Panc1 (cell line): Measurements from ENCODE around the gene CILP2. TPM values are rescaled to one million over a fixed set of nuclear protein-coding genes. Genes with fewer than 3 reads are reported as not detected.

Experiments
- ATAC-seq: fragments of 200-7000 bp; cut with Tn5 transposase; 2 replicates; pipeline ENCODE4 v1.9.1; 2020; ENCODE audit warnings: mild to moderate bottlenecking, moderate library complexity
- BruUV-seq: library from RNA; stranded (reverse); fragments of 400-500 nt; replicated peaks from 2 replicates; lab custom pipeline; 2021; lab: Mats Ljungman, UMichigan
- CTCF ChIA-PET: fragments of 300-600 bp; sonication (Branson Sonifier 250); formaldehyde crosslinking; loops from one replicate; lab custom pipeline; 2022; ENCODE audit warnings: antibody characterized with exemption; lab: Charles Lee
- POLR2A ChIA-PET: fragments of 300-600 bp; sonication (Branson Sonifier 250); formaldehyde crosslinking; loops from one replicate; lab custom pipeline; 2022; ENCODE audit warnings: antibody characterized with exemption; lab: Charles Lee
- DNase-seq: peaks from one replicate; pipeline ENCODE4 v3.0.0-alpha.2; 2010; ENCODE audit warnings: low read depth, low spot score
- H3K27ac ChIP-seq: 2 replicates; pipeline ENCODE4 v1.5.1; 2011; ENCODE audit warnings: mild to moderate bottlenecking, low read length, inconsistent platforms
- H3K27me3 ChIP-seq: fragments of 200-500 bp; sonication (Bioruptor generic); 2 replicates; pipeline ENCODE4 v1.6.0; 2014; ENCODE audit warnings: low read length, inconsistent platforms; ENCODE audit not compliant: control insufficient read depth, insufficient read depth
- H3K36me3 ChIP-seq: fragments of 200-500 bp; sonication (Bioruptor generic); 2 replicates; pipeline ENCODE4 v1.5.1; 2014; ENCODE audit warnings: inconsistent platforms, mild to moderate bottlenecking, low read length, moderate library complexity; ENCODE audit not compliant: control insufficient read depth, insufficient read depth
- H3K4me1 ChIP-seq: 2 replicates; pipeline ENCODE4 v1.5.1; 2011; ENCODE audit warnings: inconsistent platforms, mild to moderate bottlenecking, low read length, moderate library complexity; ENCODE audit not compliant: control insufficient read depth, insufficient read depth
- H3K4me3 ChIP-seq, 2 experiments: 2 replicates each; pipeline ENCODE4 v1.5.1; 2011 to 2012; ENCODE audit warnings: low read depth in 2 of 2, low read length in 2 of 2, mild to moderate bottlenecking in 2 of 2, inconsistent platforms in 1 of 2, moderate library complexity in 1 of 2
- H3K9me3 ChIP-seq: fragments of 200-500 bp; sonication (Bioruptor generic); 2 replicates; pipeline ENCODE4 v1.5.1; 2014; ENCODE audit warnings: low read depth, mild to moderate bottlenecking, inconsistent platforms, low read length, moderate library complexity; ENCODE audit not compliant: control insufficient read depth, insufficient read depth
- CTCF ChIP-seq: fragments of 450-650 bp; IDR thresholded peaks from 2 replicates; pipeline ENCODE4 v1.5.1; 2017; ENCODE audit warnings: mild to moderate bottlenecking
- POLR2AphosphoS5 ChIP-seq: IDR thresholded peaks from 2 replicates; pipeline ENCODE4 v1.6.1; 2012; ENCODE audit warnings: mild to moderate bottlenecking, low read depth, low read length, moderate library complexity
- REST ChIP-seq, 2 experiments: IDR thresholded peaks; 2 replicates each; pipeline ENCODE4 v1.6.1; 2011 to 2012; ENCODE audit warnings: low read depth in 2 of 2, control low read depth in 1 of 2, low read length in 1 of 2, mild to moderate bottlenecking in 1 of 2, moderate library complexity in 1 of 2; ENCODE audit not compliant: insufficient read depth in 1 of 2
- SIN3A ChIP-seq: IDR thresholded peaks from 2 replicates; pipeline ENCODE4 v1.6.1; 2012; ENCODE audit warnings: low read depth, mild to moderate bottlenecking, low read length, moderate library complexity, borderline replicate concordance; ENCODE audit not compliant: insufficient read depth
- TCF7L2 ChIP-seq: IDR thresholded peaks from 2 replicates; pipeline ENCODE4 v1.6.1; 2011; ENCODE audit warnings: mild to moderate bottlenecking, low read depth, low read length, inconsistent platforms
- in situ Hi-C: cut with HindIII; loops from 2 replicates; pipeline ENCODE4 v1.10.0; 2016; ENCODE audit warnings: low sequenced_read_pairs, low pct_unique_long_range_greater_than_20kb
- intact Hi-C: fragments of 100-400 bp; cut with micrococcal nuclease; formaldehyde crosslinking; loops from one replicate; pipeline ENCODE4 v1.10.0; 2022; ENCODE audit not compliant: unreplicated experiment
- total RNA-seq: library from RNA; stranded (reverse); gene quantifications from one replicate; pipeline ENCODE4 v1.2.1, GENCODE V29; 2021; ENCODE audit not compliant: unreplicated experiment

CILP2 gene
- total RNA-seq, 1 experiment from 2014 or later, result 0.46 TPM

GRCh38 chr19:19500975-19501644 is 37.0 kb upstream of the CILP2 start:
- H3K27ac ChIP-seq, result no peak overlapping the region
- no peaks in the 10 kb centered on the region for H3K9me3 ChIP-seq
- no peaks in the 10 kb centered on the region for H3K4me1 ChIP-seq
- DNase-seq (no peak), ATAC-seq (no peak)
- H3K36me3 ChIP-seq, result no peaks in the 10 kb centered on the region
- ChIA-PET POLR2A (no interaction called here), CTCF (interaction anchor here (0.6 kb wide), 1 partner anchor 11 kb away, joined by 3 read pairs; no protein-coding TSS in a partner anchor)
- no peaks in the 10 kb centered on the region for H3K27me3 ChIP-seq
- in situ Hi-C loops, result no loop called here
- BruUV-seq, result no TSS peak
- no peak overlapping the region for H3K4me3 ChIP-seq
- TF ChIP-seq TCF7L2, result no peak
- TF ChIP-seq REST (IDR thresholded peaks at IDR 0.05; ENCODE audit: insufficient read depth in 1 of 2, low read depth in 2 of 2, low read length in 1 of 2), result no peak
- intact Hi-C loops, result no loop called here

GRCh38 chr19:19501798-19502197 is 36.3 kb upstream of the CILP2 start:
- Histone ChIP-seq H3K27me3 (no peaks in the 10 kb centered on the region), H3K4me3 (no peak overlapping the region), H3K27ac (no peak overlapping the region), H3K36me3 (no peaks in the 10 kb centered on the region), H3K4me1 (no peaks in the 10 kb centered on the region), H3K9me3 (no peaks in the 10 kb centered on the region)
- intact Hi-C loops, result no loop called here
- POLR2A ChIA-PET, result no interaction called here
- BruUV-seq, result no TSS peak
- CTCF ChIA-PET, result interaction anchor here (0.6 kb wide), 1 partner anchor 12 kb away, joined by 3 read pairs; no protein-coding TSS in a partner anchor
- in situ Hi-C loops, result no loop called here
- DNase-seq (no peak), ATAC-seq (no peak)
- TF ChIP-seq POLR2AphosphoS5 (no peak), SIN3A (no peak), TCF7L2 (no peak), CTCF (no peak), REST (IDR thresholded peaks at IDR 0.05; ENCODE audit: insufficient read depth in 1 of 2, low read depth in 2 of 2, low read length in 1 of 2) (no peak)
